Measurements from ENCODE around the gene KIF13A. TPM values are rescaled to one million over a fixed set of nuclear protein-coding genes. Genes with fewer than 3 reads are reported as not detected.

KIF13A gene
- total and polyA plus RNA-seq, 2 experiments from 2014 or later = 8.4 to 28.2 TPM

- no peak for DNase-seq (ENCODE audit: low spot score)
- no peak overlapping the region for H3K4me3 Mint-ChIP-seq
Observed at GRCh38 chr6:17914651-17915050, 72.8 kb downstream of the KIF13A start.

More at GRCh38 chr6:17914651-17915050, 72.8 kb downstream of the KIF13A start:
- Mint-ChIP-seq H3K27me3 (ENCODE audit: insufficient read depth, low read depth, poor library complexity) (peaks cover 2% of the 10 kb centered on the region), H3K4me1 (peaks cover 34% of the 10 kb centered on the region), H3K9me3 (no peaks in the 10 kb centered on the region; the same call in 2 of the 3 replicates), H3K36me3 (ENCODE audit: low read depth) (no peaks in the 10 kb centered on the region), H3K27ac (no peak overlapping the region)
- H3K27ac ChIP-seq (ENCODE audit: low read depth) = no peak overlapping the region
- no peak for ATAC-seq
- H3K36me3 ChIP-seq (ENCODE audit: insufficient read depth) = no peaks in the 10 kb centered on the region
- H3K4me1 ChIP-seq (ENCODE audit: insufficient read depth) = peaks cover 34% of the 10 kb centered on the region
- TF ChIP-seq POLR2AphosphoS5 (IDR thresholded peaks at IDR 0.05; ENCODE audit: low read depth) (no peak), EZH2phosphoT487 (IDR thresholded peaks at IDR 0.05; ENCODE audit: unreplicated experiment) (no peak), ZNF462 (CRISPR knock-in tag; IDR thresholded peaks at IDR 0.05) (no peak), JUNB (IDR thresholded peaks at IDR 0.05; ENCODE audit: unreplicated experiment) (no peak), NANOG (IDR thresholded peaks at IDR 0.05; ENCODE audit: borderline replicate concordance) (no peak), ZNF114 (CRISPR knock-in tag; IDR thresholded peaks at IDR 0.05) (no peak), EZH2 (IDR thresholded peaks at IDR 0.05; ENCODE audit: low read depth, unreplicated experiment) (no peak), STAT1 (IDR thresholded peaks at IDR 0.05; ENCODE audit: unreplicated experiment) (no peak)
- H3K4me3 ChIP-seq = no peak overlapping the region
- peaks cover 90% of the 10 kb centered on the region for H3K79me2 ChIP-seq (replicated peaks; ENCODE audit: insufficient read depth)
- H3K4me2 ChIP-seq = no peak overlapping the region
- no peaks in the 10 kb centered on the region for H3K9me2 ChIP-seq (ENCODE audit: insufficient read depth)
- H3K27me3 ChIP-seq (ENCODE audit: insufficient read depth) = no peaks in the 10 kb centered on the region
- H3F3A ChIP-seq (replicated peaks; ENCODE audit: low read depth) = 0 out of 2 replicates have a peak, but pooled peaks cover 4% of the 10 kb centered on the region
- H2AFZ ChIP-seq = no peak overlapping the region
- H4K20me1 ChIP-seq (replicated peaks; ENCODE audit: insufficient read depth) = peaks cover 4% of the 10 kb centered on the region; the same call in 1 of the 2 replicates

Measured in GM23338 (cell line).